B cell (primary cell): Measurements from ENCODE around the gene NRN1L. TPM values are rescaled to one million over a fixed set of nuclear protein-coding genes. Genes with fewer than 3 reads are reported as not detected.

Source experiments
- ATAC-seq: fragments of 200-7000 bp; cut with Tn5 transposase; one replicate; pipeline ENCODE4 v1.10.0; 2021; ENCODE audit warnings: low read depth, mild to moderate bottlenecking, moderate number of reproducible peaks, moderate library complexity
- CTCF ChIA-PET: fragments of 350-600 bp; sonication (Branson Sonifier 250); formaldehyde crosslinking; loops from one replicate; lab custom pipeline; 2021; ENCODE audit warnings: antibody characterized with exemption, inconsistent platforms; lab: Charles Lee
- POLR2A ChIA-PET: fragments of 350-600 bp; sonication (Branson Sonifier 250); formaldehyde crosslinking; loops from one replicate; lab custom pipeline; 2021; ENCODE audit warnings: antibody characterized with exemption; lab: Charles Lee
- DNase-seq: peaks from one replicate; pipeline ENCODE4 v3.0.0; 2013
- H2AFZ ChIP-seq: 2 replicates; pipeline ENCODE4 v1.6.1; 2012; ENCODE audit warnings: mild to moderate bottlenecking, low read depth, low read length; ENCODE audit not compliant: insufficient read depth, poor library complexity, severe bottlenecking
- H3K27ac ChIP-seq, 2 donors: 1 replicate in 1 of 2; 2 replicates in 1 of 2; pipeline ENCODE4 v1.5.1; 2012 to 2013; ENCODE audit warnings: low read length in 2 of 2, mild to moderate bottlenecking in 2 of 2, moderate library complexity in 1 of 2
- H3K27me3 ChIP-seq, 4 experiments: fragments of 200-600 bp in 1 of 4; sonication (generic) in 1 of 4; replicated peaks in 1 of 4; 1 replicate in 2 of 4; 2 replicates in 2 of 4; pipeline versions ENCODE4 v1.6.1 to v1.7.0; 2013 to 2016; ENCODE audit warnings: low read length in 3 of 4, mild to moderate bottlenecking in 2 of 4, mixed read lengths in 1 of 4, moderate library complexity in 1 of 4; ENCODE audit not compliant: insufficient read depth in 4 of 4, control insufficient read depth in 3 of 4; ENCODE audit errors: control extremely low read depth in 1 of 4
- H3K36me3 ChIP-seq, 2 experiments: replicated peaks in 1 of 2; 1 replicate in 1 of 2; 2 replicates in 1 of 2; pipeline versions ENCODE4 v1.6.1 to v1.7.1; 2013; ENCODE audit warnings: low read length in 1 of 2; ENCODE audit not compliant: insufficient read depth in 2 of 2, control insufficient read depth in 1 of 2; ENCODE audit errors: control extremely low read depth in 1 of 2, extremely low read depth in 1 of 2
- H3K4me1 ChIP-seq, 2 donors: fragments of 200-600 bp in 1 of 2; sonication (generic) in 1 of 2; 1 replicate in 1 of 2; 2 replicates in 1 of 2; pipeline versions ENCODE4 v1.5.1 to v1.6.1; 2013 to 2017; ENCODE audit warnings: low read length in 2 of 2; ENCODE audit not compliant: control insufficient read depth in 2 of 2, insufficient read depth in 2 of 2
- H3K4me2 ChIP-seq: replicated peaks from 2 replicates; pipeline ENCODE3; 2012; ENCODE audit warnings: mild to moderate bottlenecking, low read depth, low read length; ENCODE audit not compliant: poor library complexity, severe bottlenecking
- H3K4me3 ChIP-seq, 5 experiments: fragments of 200-600 bp in 1 of 5; sonication (generic) in 1 of 5; 1 replicate in 3 of 5; 2 replicates in 2 of 5; pipeline versions ENCODE4 v1.5.1 to v1.7.0; 2011 to 2016; ENCODE audit warnings: low read length in 4 of 5, mild to moderate bottlenecking in 4 of 5, low read depth in 2 of 5, control low read depth in 1 of 5, moderate library complexity in 1 of 5; ENCODE audit not compliant: insufficient read depth in 1 of 5; ENCODE audit errors: control extremely low read depth in 1 of 5, extremely low read depth in 1 of 5
- H3K79me2 ChIP-seq: fragments of 200-600 bp; sonication (generic); one replicate; pipeline ENCODE4 v1.6.0; 2016; ENCODE audit warnings: low read length; ENCODE audit not compliant: control insufficient read depth, insufficient read depth
- H3K9ac ChIP-seq: fragments of 200-600 bp; sonication (generic); 2 replicates; pipeline ENCODE4 v1.6.1; 2017; ENCODE audit warnings: mild to moderate bottlenecking, low read length, moderate library complexity
- H3K9me3 ChIP-seq, 3 donors: one replicate each; pipeline versions ENCODE4 v1.6.1 to v1.7.1; 2013; ENCODE audit warnings: low read length in 2 of 3; ENCODE audit not compliant: control insufficient read depth in 2 of 3, insufficient read depth in 1 of 3; ENCODE audit errors: control extremely low read depth in 1 of 3
- H4K20me1 ChIP-seq: 2 replicates; pipeline ENCODE4 v1.6.0; 2012; ENCODE audit warnings: mild to moderate bottlenecking, low read length; ENCODE audit not compliant: insufficient read depth, control insufficient read depth, poor library complexity, severe bottlenecking
- H3K27ac Mint-ChIP-seq: one replicate; pipeline ENCODE4 v1.8.0; 2021; ENCODE audit warnings: mixed read lengths
- H3K27me3 Mint-ChIP-seq: one replicate; pipeline ENCODE4 v1.8.0; 2021; ENCODE audit warnings: mixed read lengths
- H3K4me1 Mint-ChIP-seq: one replicate; pipeline ENCODE4 v1.8.0; 2021; ENCODE audit warnings: mixed read lengths
- H3K4me3 Mint-ChIP-seq: one replicate; pipeline ENCODE4 v1.8.0; 2021; ENCODE audit warnings: mixed read lengths
- H3K9me3 Mint-ChIP-seq: one replicate; pipeline ENCODE4 v1.8.0; 2022; ENCODE audit warnings: mixed read lengths; ENCODE audit not compliant: insufficient read depth
- CTCF ChIP-seq: fragments of 200-600 bp; IDR thresholded peaks from one replicate; pipeline ENCODE4 v1.8.0; 2022; ENCODE audit warnings: antibody characterized with exemption, mild to moderate bottlenecking
- EZH2 ChIP-seq: IDR thresholded peaks from 2 replicates; pipeline ENCODE4 v1.6.1; 2012; ENCODE audit warnings: borderline replicate concordance, low read depth, mild to moderate bottlenecking, moderate library complexity, low read length; ENCODE audit not compliant: insufficient read depth, poor library complexity, severe bottlenecking
- WGBS: methylation state at CpG from one replicate; pipeline ENCODE4 v1.1.5; 2013; ENCODE audit warnings: missing lambda C conversion rate; ENCODE audit not compliant: insufficient coverage; 5-methylcytosine and 5-hydroxymethylcytosine counted together
- intact Hi-C: fragments of 100-400 bp; cut with micrococcal nuclease; formaldehyde crosslinking; loops from one replicate; pipeline ENCODE4 v1.10.0; 2022
- polyA plus RNA-seq: library from polyadenylated mRNA; depleted of rRNA; stranded (reverse); fragments of >200 nt; gene quantifications from 2 replicates; pipeline ENCODE4 v1.2.3, GENCODE V29; 2012
- total RNA-seq, 2 donors: library from RNA; stranded (reverse); fragments of 120-200 nt in 1 of 2; gene quantifications; 1 replicate in 1 of 2; 2 replicates in 1 of 2; pipeline versions ENCODE4 v1.2.3 to v1.2.4, GENCODE V29; 2013 to 2022

The NRN1L gene
- total and polyA plus RNA-seq, 2 donors (not counting 1 experiment from before 2014, with no cell fraction given): 2.1 to 4.1 TPM

GRCh38 chr16:67922740-67923139 lies 38.1 kb downstream of the NRN1L start:
- peaks cover 0 to 21% of the 10 kb centered on the region in 2 experiments for H3K36me3 ChIP-seq
- H3K9me3 Mint-ChIP-seq: no peaks in the 10 kb centered on the region
- 100% methylated on average over 4 of the region's 8 CpGs for WGBS
- no peaks in the 10 kb centered on the region for H3K9me3 ChIP-seq
- H3K79me2 ChIP-seq: peaks cover 48% of the 10 kb centered on the region
- H3K4me1 Mint-ChIP-seq: peaks cover 20% of the 10 kb centered on the region
- H3K4me3 ChIP-seq: no peak overlapping the region
- no peak for TF ChIP-seq CTCF
- TF ChIP-seq EZH2: no peak
- no peak overlapping the region for H3K27ac Mint-ChIP-seq
- ChIA-PET POLR2A (interaction anchor here (0.7 kb wide), 1 partner anchor 76 kb away, joined by 5 read pairs; no protein-coding TSS in a partner anchor), CTCF (interaction anchor here (0.6 to 1.3 kb wide), 4 partner anchors 39 to 107 kb away, joined by 3 to 4 read pairs (median 3); no protein-coding TSS in a partner anchor)
- H3K27ac ChIP-seq: no peak overlapping the region
- H3K4me2 ChIP-seq: no peak overlapping the region
- intact Hi-C loops: no loop called here
- ATAC-seq (no peak), DNase-seq (no peak)
- H3K4me3 Mint-ChIP-seq: no peak overlapping the region
- no peaks in the 10 kb centered on the region for H3K27me3 Mint-ChIP-seq
- peaks cover 36% of the 10 kb centered on the region for H4K20me1 ChIP-seq
- H3K4me1 ChIP-seq: peaks cover 9 to 22% of the 10 kb centered on the region in 2 donors
- H3K27me3 ChIP-seq: no peaks in the 10 kb centered on the region
- no peak overlapping the region for H2AFZ ChIP-seq
- no peak overlapping the region for H3K9ac ChIP-seq

GRCh38 chr16:67923414-67924116 lies 38.9 kb downstream of the NRN1L start:
- no peak overlapping the region for H3K4me3 ChIP-seq
- CTCF ChIA-PET: interaction anchor here (0.8 to 1.3 kb wide), 4 partner anchors 12 to 108 kb away, joined by 3 to 4 read pairs (median 3); no protein-coding TSS in a partner anchor
- 89% methylated on average over 10 of the region's 10 CpGs for WGBS
- Mint-ChIP-seq H3K4me3 (no peak overlapping the region), H3K9me3 (no peaks in the 10 kb centered on the region), H3K27ac (no peak overlapping the region), H3K27me3 (no peaks in the 10 kb centered on the region), H3K4me1 (peaks cover 24% of the 10 kb centered on the region)
- no peak overlapping the region for H2AFZ ChIP-seq
- no peak overlapping the region for H3K9ac ChIP-seq
- H3K4me2 ChIP-seq: no peak overlapping the region
- DNase-seq (no peak), ATAC-seq (no peak)
- no peaks in the 10 kb centered on the region for H3K27me3 ChIP-seq
- peaks cover 0 to 25% of the 10 kb centered on the region in 2 experiments for H3K36me3 ChIP-seq
- no peaks in the 10 kb centered on the region for H3K9me3 ChIP-seq
- TF ChIP-seq CTCF (no peak), EZH2 (no peak)
- H3K4me1 ChIP-seq: peaks cover 9 to 27% of the 10 kb centered on the region in 2 donors
- intact Hi-C loops: no loop called here
- H4K20me1 ChIP-seq: peaks cover 38% of the 10 kb centered on the region
- POLR2A ChIA-PET: interaction anchor here (0.7 kb wide), 1 partner anchor 77 kb away, joined by 5 read pairs; no protein-coding TSS in a partner anchor
- no peak overlapping the region for H3K27ac ChIP-seq
- peaks cover 52% of the 10 kb centered on the region for H3K79me2 ChIP-seq
